Astrocyte (in vitro differentiated cells and primary cell): Measurements from ENCODE around the gene CGA. TPM values are rescaled to one million over a fixed set of nuclear protein-coding genes. Genes with fewer than 3 reads are reported as not detected.

Source experiments
- DNase-seq: peaks from one replicate; pipeline ENCODE4 v3.0.0-alpha.2; 2010; ENCODE audit warnings: low read depth
- FAIRE-seq: peaks from 2 replicates; lab custom pipeline; 2011; peaks lifted over from hg19 to GRCh38; lab: Jason Lieb, UNC
- H2AFZ ChIP-seq: 2 replicates; pipeline ENCODE4 v1.6.0; 2012; ENCODE audit warnings: low read depth, low read length, inconsistent platforms
- H3K27ac ChIP-seq: 2 replicates; pipeline ENCODE4 v1.5.1; 2011; ENCODE audit warnings: low read depth, low read length, inconsistent platforms
- H3K27me3 ChIP-seq: 2 replicates; pipeline ENCODE4 v1.6.0; 2011; ENCODE audit warnings: low read length, inconsistent platforms; ENCODE audit not compliant: insufficient read depth
- H3K36me3 ChIP-seq: 2 replicates; pipeline ENCODE4 v1.5.1; 2011; ENCODE audit warnings: low read length, inconsistent platforms; ENCODE audit not compliant: insufficient read depth
- H3K4me1 ChIP-seq: 2 replicates; pipeline ENCODE4 v1.5.1; 2011; ENCODE audit warnings: low read length, inconsistent platforms; ENCODE audit not compliant: insufficient read depth
- H3K4me2 ChIP-seq: 2 replicates; pipeline ENCODE4 v1.6.0; 2012; ENCODE audit warnings: low read length, inconsistent platforms
- H3K4me3 ChIP-seq: 2 replicates; pipeline ENCODE4 v1.5.1; 2011; ENCODE audit warnings: low read depth, mild to moderate bottlenecking, low read length, inconsistent platforms; ENCODE audit not compliant: insufficient read depth
- H3K79me2 ChIP-seq: 2 replicates; pipeline ENCODE4 v1.6.0; 2012; ENCODE audit warnings: mild to moderate bottlenecking, low read length, inconsistent platforms; ENCODE audit not compliant: insufficient read depth
- H3K9ac ChIP-seq: 2 replicates; pipeline ENCODE4 v1.6.0; 2012; ENCODE audit warnings: mild to moderate bottlenecking, low read length, inconsistent platforms
- H3K9me3 ChIP-seq: 2 replicates; pipeline ENCODE4 v1.5.1; 2012; ENCODE audit warnings: low read depth, mild to moderate bottlenecking, low read length, inconsistent platforms; ENCODE audit not compliant: insufficient read depth
- H4K20me1 ChIP-seq: 2 replicates; pipeline ENCODE4 v1.6.0; 2012; ENCODE audit warnings: low read length, inconsistent platforms; ENCODE audit not compliant: insufficient read depth
- H3K27ac Mint-ChIP-seq: one replicate; pipeline ENCODE4 v1.8.0; 2021; ENCODE audit warnings: mild to moderate bottlenecking, mixed read lengths; ENCODE audit not compliant: unreplicated experiment
- H3K27me3 Mint-ChIP-seq: one replicate; pipeline ENCODE4 v1.8.0; 2021; ENCODE audit warnings: low read depth, mixed read lengths; ENCODE audit not compliant: unreplicated experiment
- H3K36me3 Mint-ChIP-seq: one replicate; pipeline ENCODE4 v1.8.0; 2021; ENCODE audit warnings: low read depth, mixed read lengths; ENCODE audit not compliant: unreplicated experiment
- H3K4me1 Mint-ChIP-seq: one replicate; pipeline ENCODE4 v1.8.0; 2021; ENCODE audit warnings: low read depth, mixed read lengths; ENCODE audit not compliant: unreplicated experiment
- H3K4me3 Mint-ChIP-seq: one replicate; pipeline ENCODE4 v1.8.0; 2021; ENCODE audit warnings: mild to moderate bottlenecking, moderate library complexity, mixed read lengths; ENCODE audit not compliant: unreplicated experiment
- H3K9me3 Mint-ChIP-seq: one replicate; pipeline ENCODE4 v1.8.0; 2021; ENCODE audit warnings: mild to moderate bottlenecking, mixed read lengths; ENCODE audit not compliant: unreplicated experiment
- CTCF ChIP-seq: IDR thresholded peaks from 2 replicates; pipeline ENCODE4 v1.5.1; 2011; ENCODE audit warnings: low read depth, mild to moderate bottlenecking, inconsistent platforms, low read length, moderate library complexity; ENCODE audit not compliant: insufficient read depth
- EZH2 ChIP-seq: IDR thresholded peaks from 2 replicates; pipeline ENCODE4 v1.6.1; 2012; ENCODE audit warnings: mild to moderate bottlenecking, low read length, inconsistent platforms; ENCODE audit not compliant: insufficient read depth
- total RNA-seq: library from RNA; stranded (reverse); gene quantifications from 2 replicates; pipeline ENCODE4 v1.2.1, GENCODE V29; 2021

CGA gene
- total RNA-seq, 1 donor from 2014 or later: 2.0 TPM

DNA sequence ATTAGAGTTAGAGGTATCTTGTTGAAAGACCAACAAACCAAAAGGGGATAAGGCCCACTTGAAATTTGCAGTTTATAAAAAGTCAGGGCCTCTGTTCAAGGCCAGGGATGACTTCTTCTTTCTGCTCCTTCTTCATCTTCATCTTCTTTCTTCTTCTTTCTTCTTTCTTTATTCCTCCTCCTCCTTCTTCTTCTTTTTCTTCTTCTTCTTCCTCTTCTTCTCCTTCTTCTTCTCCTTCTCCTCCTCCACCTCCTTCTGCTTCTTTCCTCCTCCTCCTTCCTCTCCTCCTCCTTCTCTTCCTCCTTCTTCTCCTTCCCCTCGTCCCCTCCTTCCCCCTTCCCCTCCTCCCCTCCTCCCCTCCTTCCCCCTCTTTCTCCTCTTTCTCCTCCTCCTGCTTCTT is 42.1 kb upstream of the CGA start:
- H3K27ac Mint-ChIP-seq: no peak overlapping the region
- H3K4me1 Mint-ChIP-seq: no peaks in the 10 kb centered on the region
- H3K79me2 ChIP-seq: no peaks in the 10 kb centered on the region
- H3K4me3 ChIP-seq: no peak overlapping the region
- H3K4me2 ChIP-seq: no peak overlapping the region
- DNase-seq: no peak
- H3K27me3 ChIP-seq: no peaks in the 10 kb centered on the region
- H3K9me3 ChIP-seq: no peaks in the 10 kb centered on the region
- no peak for TF ChIP-seq CTCF
- TF ChIP-seq EZH2: no peak
- no peaks in the 10 kb centered on the region for H3K4me1 ChIP-seq
- no peaks in the 10 kb centered on the region for H3K36me3 Mint-ChIP-seq
- H4K20me1 ChIP-seq: no peaks in the 10 kb centered on the region
- FAIRE-seq: no peak
- H3K9me3 Mint-ChIP-seq: peaks cover 9% of the 10 kb centered on the region
- H3K27ac ChIP-seq: no peak overlapping the region
- no peak overlapping the region for H3K9ac ChIP-seq
- H3K27me3 Mint-ChIP-seq: peaks cover 5% of the 10 kb centered on the region
- no peak overlapping the region for H3K4me3 Mint-ChIP-seq
- H3K36me3 ChIP-seq: no peaks in the 10 kb centered on the region
- H2AFZ ChIP-seq: no peak overlapping the region

DNA sequence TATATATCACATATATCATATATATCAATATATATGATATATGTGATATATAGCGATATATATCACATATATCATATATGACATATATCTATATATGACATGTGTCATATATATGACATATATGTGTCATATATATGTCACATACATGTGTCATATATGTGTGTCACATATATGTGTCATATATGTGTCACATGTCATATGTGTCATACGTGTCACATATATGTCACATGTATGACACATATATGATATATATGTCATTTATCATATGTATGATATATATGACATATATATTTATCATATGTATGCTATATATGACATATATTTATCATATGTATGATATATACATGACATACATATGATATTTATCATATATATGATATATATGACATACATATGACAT is 32.8 kb upstream of the CGA start:
- H3K4me1 Mint-ChIP-seq: no peaks in the 10 kb centered on the region

More for the DNA sequence above, 32.8 kb upstream of the CGA start:
- H3K27ac Mint-ChIP-seq: no peak overlapping the region
- Histone ChIP-seq H3K27me3 (no peaks in the 10 kb centered on the region), H3K27ac (no peak overlapping the region), H3K4me2 (no peak overlapping the region), H4K20me1 (no peaks in the 10 kb centered on the region), H3K4me3 (no peak overlapping the region), H3K9ac (no peak overlapping the region), H3K4me1 (no peaks in the 10 kb centered on the region), H3K79me2 (no peaks in the 10 kb centered on the region), H3K9me3 (no peaks in the 10 kb centered on the region), H2AFZ (no peak overlapping the region), H3K36me3 (no peaks in the 10 kb centered on the region)
- peaks cover 7% of the 10 kb centered on the region for H3K9me3 Mint-ChIP-seq
- FAIRE-seq (no peak), DNase-seq (no peak)
- H3K4me3 Mint-ChIP-seq: no peak overlapping the region
- no peaks in the 10 kb centered on the region for H3K36me3 Mint-ChIP-seq
- TF ChIP-seq CTCF (no peak), EZH2 (no peak)
- no peaks in the 10 kb centered on the region for H3K27me3 Mint-ChIP-seq
